ENCODE data around the gene TMEM163. TPM values are rescaled to one million over a fixed set of nuclear protein-coding genes. Genes with fewer than 3 reads are reported as not detected.

The TMEM163 gene
- total and polyA plus RNA-seq, 2 donors (not counting 3 experiments of a cell fraction or from before 2014, with no cell fraction given), result 1.0 to 2.8 TPM

GRCh38 chr2:134445116-134445515 is 273.7 kb downstream of the TMEM163 start:
- no peaks in the 10 kb centered on the region for H4K20me1 ChIP-seq (replicated peaks; ENCODE audit: control insufficient read depth, extremely low read depth, insufficient read depth, low read length)
- POLR2A ChIA-PET, result no interaction called here
- BruUV-seq (replicated peaks), result no TSS peak
- no peaks in the 10 kb centered on the region for H3K9me1 ChIP-seq (replicated peaks; ENCODE audit: control insufficient read depth, extremely low read depth, insufficient read depth, low read length)
- H3K27me3 ChIP-seq (ENCODE audit: control insufficient read depth in 2 of 2, insufficient read depth in 2 of 2, low read length in 2 of 2), result no peaks in the 10 kb centered on the region
- DNase-seq (ENCODE audit: low read depth, low spot score) (no peak), FAIRE-seq (no peak)
- peaks cover 0 to 2% of the 10 kb centered on the region in 2 experiments for H3K36me3 ChIP-seq (ENCODE audit: control insufficient read depth in 2 of 2, extremely low read depth in 1 of 2, insufficient read depth in 2 of 2, low read length in 2 of 2)
- H3K4me2 ChIP-seq (ENCODE audit: insufficient read depth, low read length), result no peak overlapping the region
- TF ChIP-seq JUN (IDR thresholded peaks at IDR 0.05; ENCODE audit: borderline replicate concordance, insufficient read depth, insufficient read length, low read depth) (no peak), EZH2 (IDR thresholded peaks at IDR 0.05; ENCODE audit: borderline replicate concordance, low read depth, low read length, severe bottlenecking) (no peak), CTCF (IDR thresholded peaks at IDR 0.05; ENCODE audit: extremely low read depth in 1 of 2, insufficient read depth in 1 of 2, low read depth in 1 of 2, low read length in 2 of 2) (no peak), FOS (IDR thresholded peaks at IDR 0.05; ENCODE audit: borderline replicate concordance, insufficient read depth, low read length) (no peak), GATA2 (IDR thresholded peaks at IDR 0.05; ENCODE audit: insufficient read depth, insufficient read length, low read depth, low read length) (no peak), MYC (IDR thresholded peaks at IDR 0.05; ENCODE audit: low read depth, low read length) (no peak), POLR2AphosphoS5 (IDR thresholded peaks at IDR 0.05; ENCODE audit: insufficient read depth, low read depth, low read length) (no peak), MAX (IDR thresholded peaks at IDR 0.05; ENCODE audit: insufficient read depth, insufficient read length) (no peak), POLR2A (IDR thresholded peaks at IDR 0.05; ENCODE audit: low read depth, low read length) (no peak)
- H3K9ac ChIP-seq (replicated peaks; ENCODE audit: extremely low read depth, insufficient read depth, low read length), result no peak overlapping the region
- CTCF ChIA-PET, result interaction anchor here (1.1 to 3.1 kb wide), 5 partner anchors 13 to 560 kb away, joined by 3 to 13 read pairs (median 5); no protein-coding TSS in a partner anchor
- no peaks in the 10 kb centered on the region for H3K9me3 ChIP-seq (replicated peaks; ENCODE audit: control insufficient read depth, insufficient read depth, low read length)
- peaks cover 43% of the 10 kb centered on the region for H3K4me1 ChIP-seq (ENCODE audit: control insufficient read depth, extremely low read depth, insufficient read depth, low read length)
- no peak overlapping the region for H2AFZ ChIP-seq (ENCODE audit: low read depth, low read length)
- no peaks in the 10 kb centered on the region for H3K79me2 ChIP-seq (ENCODE audit: control insufficient read depth, insufficient read depth, low read length)
- intact Hi-C loops (cut with micrococcal nuclease) (no loop called here), dilution Hi-C loops (cut with MboI; ENCODE audit: extremely low pct_ligation_motif_present, low sequenced_read_pairs) (no loop called here)
- H3K4me3 ChIP-seq (replicated peaks in 1 of 3; ENCODE audit: insufficient read depth in 1 of 3, low read depth in 1 of 3, low read length in 3 of 3), result no peak overlapping the region
- no peak overlapping the region for H3K27ac ChIP-seq (ENCODE audit: insufficient read depth, low read depth, low read length)
